Lower lobe of right lung (tissue), 2 donors: ENCODE measurements around the gene DNLZ. TPM values are rescaled to one million over a fixed set of nuclear protein-coding genes. Genes with fewer than 3 reads are reported as not detected.

Source experiments
- ATAC-seq, 2 donors: fragments of 200-7000 bp; cut with Tn5 transposase; one replicate each; pipeline ENCODE4 v1.9.1; 2020 to 2022; ENCODE audit warnings: mild to moderate bottlenecking in 2 of 2, moderate library complexity in 2 of 2
- DNase-seq: peaks from one replicate; pipeline ENCODE4 v3.0.0-alpha.2; 2020
- H3K27ac ChIP-seq: fragments of 200-600 bp; one replicate; pipeline ENCODE4 v1.8.0; 2022
- H3K27me3 ChIP-seq: fragments of 200-600 bp; one replicate; pipeline ENCODE4 v1.8.0; 2022; ENCODE audit warnings: low read depth
- H3K36me3 ChIP-seq: fragments of 200-600 bp; one replicate; pipeline ENCODE4 v1.8.0; 2022; ENCODE audit warnings: mild to moderate bottlenecking
- H3K4me1 ChIP-seq: fragments of 200-600 bp; one replicate; pipeline ENCODE4 v1.8.0; 2022
- H3K4me3 ChIP-seq: fragments of 200-600 bp; one replicate; pipeline ENCODE4 v1.8.0; 2022; ENCODE audit warnings: mild to moderate bottlenecking
- H3K9me3 ChIP-seq: fragments of 200-600 bp; one replicate; pipeline ENCODE4 v1.8.0; 2022
- CTCF ChIP-seq: fragments of 200-600 bp; IDR thresholded peaks from one replicate; pipeline ENCODE4 v1.8.0; 2022; ENCODE audit warnings: antibody characterized with exemption, mild to moderate bottlenecking
- intact Hi-C: fragments of 100-400 bp; cut with DNase I; formaldehyde crosslinking; loops from one replicate; pipeline ENCODE4 v1.11.0; 2022
- total RNA-seq: library from RNA; stranded (reverse); fragmentation: NEBNext Ultra II Directional; extraction: Animal tissue kit (Norgen Biotek cat#: 25700); gene quantifications from one replicate; pipeline ENCODE4 v1.2.1, GENCODE V29; 2021
- donor health status: DM: no; HTN: yes; CAD: no; lungs with severe emphysema.

DNLZ gene
- total RNA-seq, 1 donor from 2014 or later = 12.9 TPM

- intact Hi-C loops = no loop called here
- H3K27ac ChIP-seq = peak overlapping the region; percentile 74
- no peak for DNase-seq
These were observed 35.9 kb upstream of the DNLZ start for GRCh38 chr9:136399176-136400037.

GRCh38 chr9:136398286-136398685 lies 34.7 kb upstream of the DNLZ start:
- H3K9me3 ChIP-seq = no peaks in the 10 kb centered on the region
- H3K27ac ChIP-seq = no peak overlapping the region
- no peak for DNase-seq
- H3K4me3 ChIP-seq = no peak overlapping the region
- no peaks in the 10 kb centered on the region for H3K27me3 ChIP-seq
- intact Hi-C loops = no loop called here
- no peak for ATAC-seq
- peaks cover 20% of the 10 kb centered on the region for H3K4me1 ChIP-seq
- no peak for TF ChIP-seq CTCF
- peaks cover 50% of the 10 kb centered on the region for H3K36me3 ChIP-seq

More at GRCh38 chr9:136399176-136400037, 35.9 kb upstream of the DNLZ start:
- no peaks in the 10 kb centered on the region for H3K9me3 ChIP-seq
- ATAC-seq = peak; percentile 12 to 53
- H3K27me3 ChIP-seq = no peaks in the 10 kb centered on the region
- H3K4me1 ChIP-seq = peaks cover 20% of the 10 kb centered on the region
- H3K4me3 ChIP-seq = peak overlapping the region; percentile 99
- H3K36me3 ChIP-seq = peaks cover 49% of the 10 kb centered on the region
- TF ChIP-seq CTCF = no peak

GRCh38 chr9:136397643-136398042 lies 34.1 kb upstream of the DNLZ start:
- H3K36me3 ChIP-seq = peaks cover 56% of the 10 kb centered on the region
- H3K27ac ChIP-seq = no peak overlapping the region
- ATAC-seq = no peak
- no peak for TF ChIP-seq CTCF
- H3K4me3 ChIP-seq = no peak overlapping the region
- no peaks in the 10 kb centered on the region for H3K9me3 ChIP-seq
- no peak for DNase-seq
- no peaks in the 10 kb centered on the region for H3K27me3 ChIP-seq
- intact Hi-C loops = no loop called here
- H3K4me1 ChIP-seq = peaks cover 20% of the 10 kb centered on the region

- H3K27me3 ChIP-seq = no peaks in the 10 kb centered on the region
- ATAC-seq = no peak
- no peak overlapping the region for H3K27ac ChIP-seq
- H3K9me3 ChIP-seq = no peaks in the 10 kb centered on the region
- DNase-seq = no peak
- no peak for TF ChIP-seq CTCF
- intact Hi-C loops = no loop called here
- H3K4me3 ChIP-seq = no peak overlapping the region
- peaks cover 71% of the 10 kb centered on the region for H3K36me3 ChIP-seq
- H3K4me1 ChIP-seq = peaks cover 20% of the 10 kb centered on the region
These were observed 32.6 kb upstream of the DNLZ start for GRCh38 chr9:136396219-136396515.

- Histone ChIP-seq H3K36me3 (peaks cover 77% of the 10 kb centered on the region), H3K4me1 (peaks cover 18% of the 10 kb centered on the region), H3K27ac (no peak overlapping the region), H3K27me3 (no peaks in the 10 kb centered on the region), H3K4me3 (no peak overlapping the region), H3K9me3 (no peaks in the 10 kb centered on the region)
- no peak for ATAC-seq
- TF ChIP-seq CTCF = no peak
- intact Hi-C loops = no loop called here
- DNase-seq = no peak
These were observed 32.0 kb upstream of the DNLZ start for GRCh38 chr9:136395345-136396218.
